NOMO-1 treated with dmso at 0.1 percent for 144 hours (cell line): ENCODE results near the gene BRI3.

Experiments
- DNase-seq: peaks from one replicate; lab custom pipeline; 2025; ENCODE audit not compliant: unreplicated experiment; lab: John Stamatoyannopoulos, UW

BRI3 gene

GRCh38 chr7:98252425-98253054 lies 28.9 kb upstream of the BRI3 start:
- DNase-seq, result no peak

- DNase-seq, result no peak
Measured at GRCh38 chr7:98254516-98254915, 27.0 kb upstream of the BRI3 start.

GRCh38 chr7:98254951-98255610 lies 26.4 kb upstream of the BRI3 start:
- DNase-seq, result no peak

- DNase-seq, result no peak
Measured at GRCh38 chr7:98256431-98256830, 25.1 kb upstream of the BRI3 start.

- DNase-seq, result no peak
Measured at GRCh38 chr7:98257701-98258100, 23.8 kb upstream of the BRI3 start.

- no peak for DNase-seq
Measured at GRCh38 chr7:98265841-98266271, 15.6 kb upstream of the BRI3 start.

- no peak for DNase-seq
Measured at GRCh38 chr7:98266840-98267239, 14.6 kb upstream of the BRI3 start.

- DNase-seq, result no peak
Measured at GRCh38 chr7:98267303-98267702, 14.2 kb upstream of the BRI3 start.

GRCh38 chr7:98276241-98276761 lies 5.2 kb upstream of the BRI3 start:
- peak; percentile 53 for DNase-seq

GRCh38 chr7:98278408-98278807 lies 3.1 kb upstream of the BRI3 start:
- no peak for DNase-seq

GRCh38 chr7:98278936-98279335 lies 2.5 kb upstream of the BRI3 start:
- no peak for DNase-seq

- no peak for DNase-seq
Measured at GRCh38 chr7:98280296-98280695, 1.2 kb upstream of the BRI3 start.

- no peak for DNase-seq
Measured at GRCh38 chr7:98281757-98282606, 496 bp downstream of the BRI3 start.

- no peak for DNase-seq
Measured at GRCh38 chr7:98282703-98283102, 1.2 kb downstream of the BRI3 start.

- peak; percentile 97 for DNase-seq
Measured at GRCh38 chr7:98283127-98283886, 1.8 kb downstream of the BRI3 start.

GRCh38 chr7:98283887-98284222 lies 2.4 kb downstream of the BRI3 start:
- no peak for DNase-seq

GRCh38 chr7:98284335-98285036 lies 3.0 kb downstream of the BRI3 start:
- peak; percentile 68 for DNase-seq

- no peak for DNase-seq
Measured at GRCh38 chr7:98285157-98286092, 3.9 kb downstream of the BRI3 start.

GRCh38 chr7:98286093-98286539 lies 4.6 kb downstream of the BRI3 start:
- DNase-seq, result peak; percentile 79
